ENCODE data around the gene AP2B1.
"Not testable (repeated sequence)": the region's sequence is repeated elsewhere in the genome, so short reads cannot be mapped to it uniquely, and the experiment has no call there.

AP2B1 gene

DNA sequence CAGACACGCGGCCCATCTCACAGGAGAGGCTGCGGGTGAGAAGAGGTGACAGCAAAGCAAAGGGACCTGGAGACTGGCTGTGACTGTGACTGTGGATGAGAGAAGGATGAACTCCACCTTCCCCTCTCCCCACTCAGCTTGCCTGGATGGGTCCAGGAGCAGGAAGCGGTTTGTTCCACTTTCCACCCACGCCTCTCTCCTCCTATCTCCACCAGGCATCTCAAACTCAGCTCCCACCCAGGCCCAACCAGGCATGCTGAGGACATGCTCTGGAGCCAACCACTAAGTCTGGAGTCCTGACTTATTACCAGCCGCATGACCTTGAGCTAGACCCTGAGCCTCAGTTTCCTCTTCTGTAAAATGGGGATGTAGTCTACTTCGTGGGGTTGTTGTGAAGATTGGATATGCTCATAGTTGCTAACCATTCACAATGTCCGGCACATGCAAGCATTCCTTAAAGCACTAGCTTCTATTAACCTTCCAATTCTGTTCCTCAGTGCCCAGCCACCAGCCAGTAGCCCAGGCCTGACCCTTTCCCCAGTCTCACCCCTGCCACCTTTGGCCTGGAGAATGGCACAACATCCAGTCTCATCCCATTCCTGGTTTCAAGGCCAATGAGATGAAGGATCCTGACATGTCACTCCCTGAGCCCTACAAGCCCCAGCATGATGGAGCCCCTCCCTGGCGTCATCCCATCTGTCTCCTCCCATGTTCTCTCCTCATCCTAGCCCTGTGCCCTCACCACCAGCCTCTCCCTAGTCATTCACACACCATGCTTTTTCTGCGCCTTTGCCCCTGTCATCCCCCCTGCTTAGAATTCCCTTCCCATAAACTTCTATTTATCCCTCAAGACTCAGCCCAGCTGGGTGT, 163.6 kb downstream of the AP2B1 start:
- no peak for DNase-seq

DNA sequence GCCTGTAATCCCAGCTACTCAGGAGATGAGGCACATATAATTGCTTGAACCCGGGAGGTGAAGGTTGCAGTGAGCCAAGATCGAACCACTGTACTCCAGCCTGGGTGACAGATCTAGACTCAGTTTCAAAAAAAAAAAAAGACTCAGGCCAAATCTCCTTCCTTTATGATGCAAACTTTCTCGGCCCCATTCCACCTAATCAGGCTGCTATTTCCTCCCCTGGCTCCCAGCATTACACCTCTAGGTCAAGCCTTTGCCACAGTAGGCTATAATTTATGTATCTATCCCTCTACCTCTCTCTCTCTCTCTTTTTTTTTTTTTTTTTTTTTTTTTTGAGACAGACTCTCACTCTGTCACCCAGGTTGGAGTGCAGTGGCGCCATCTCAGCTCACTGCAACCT, 164.4 kb downstream of the AP2B1 start:
- not testable (repeated sequence) for DNase-seq

DNA sequence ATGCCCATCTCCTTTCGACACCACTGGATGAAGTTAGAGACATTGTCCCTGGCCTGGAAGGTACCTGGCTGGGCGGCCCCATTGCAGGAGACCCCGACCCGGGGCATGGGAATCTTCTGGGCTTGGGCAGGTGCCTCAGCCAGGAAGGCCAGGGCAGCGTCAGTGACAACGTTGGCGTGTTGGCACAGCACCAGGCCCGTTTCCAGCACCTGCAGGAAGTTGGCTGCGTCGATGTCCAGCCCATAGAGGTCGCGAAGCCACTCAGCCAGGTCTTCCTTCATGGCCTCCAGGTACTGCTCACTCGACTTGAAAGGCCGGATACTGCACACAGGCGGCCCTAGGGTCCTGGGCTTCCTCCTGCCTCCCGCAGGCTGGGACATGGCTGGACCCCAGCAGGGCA, 165.3 kb downstream of the AP2B1 start:
- DNase-seq, result no peak

DNA sequence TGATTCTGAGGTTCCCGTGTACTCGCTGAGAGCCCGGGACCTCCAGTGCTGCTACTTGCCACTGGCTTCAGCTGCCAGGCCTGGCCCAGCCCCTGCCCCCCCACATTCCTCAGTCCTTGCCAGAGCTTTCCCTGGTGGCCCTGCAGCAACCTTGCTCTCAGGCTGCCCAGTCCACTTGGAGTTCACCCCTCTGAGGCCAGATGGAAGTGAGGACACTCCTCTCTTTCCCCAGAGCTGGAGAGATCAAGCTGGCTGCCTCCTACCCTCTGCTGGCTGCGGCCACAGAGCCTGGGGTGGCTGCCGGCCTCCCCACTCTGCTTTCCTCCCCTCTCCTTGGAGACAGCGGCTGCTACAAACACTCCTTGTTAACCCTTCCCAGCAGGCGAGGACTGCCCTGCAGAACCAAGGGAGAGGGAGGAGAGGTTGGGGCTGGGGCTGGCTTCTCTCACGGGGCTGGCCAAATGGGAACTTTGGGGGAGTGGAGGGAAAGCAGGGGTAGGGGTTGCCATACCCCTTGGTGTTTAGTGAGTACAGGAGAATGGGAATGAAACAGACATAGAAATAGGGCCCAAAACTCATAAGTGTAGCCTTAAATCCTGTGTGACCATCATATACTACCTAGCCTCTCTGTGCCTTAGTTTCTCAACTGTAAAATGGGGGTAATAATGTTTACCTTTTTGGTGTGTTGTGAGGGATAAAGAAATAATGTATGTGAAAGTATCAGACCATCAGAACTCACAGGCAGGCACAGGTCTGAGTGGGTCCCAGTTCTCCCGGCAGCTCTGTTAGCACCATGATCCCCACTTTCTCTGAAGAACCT, 166.0 kb downstream of the AP2B1 start, which contains the start of gene GAS2L2:
Gene GAS2L2 (minus strand): TSS at position 295 of the 820 bp plus-strand sequence. CDS start 389 bp downstream, outside the sequence.
- no peak for DNase-seq

DNA sequence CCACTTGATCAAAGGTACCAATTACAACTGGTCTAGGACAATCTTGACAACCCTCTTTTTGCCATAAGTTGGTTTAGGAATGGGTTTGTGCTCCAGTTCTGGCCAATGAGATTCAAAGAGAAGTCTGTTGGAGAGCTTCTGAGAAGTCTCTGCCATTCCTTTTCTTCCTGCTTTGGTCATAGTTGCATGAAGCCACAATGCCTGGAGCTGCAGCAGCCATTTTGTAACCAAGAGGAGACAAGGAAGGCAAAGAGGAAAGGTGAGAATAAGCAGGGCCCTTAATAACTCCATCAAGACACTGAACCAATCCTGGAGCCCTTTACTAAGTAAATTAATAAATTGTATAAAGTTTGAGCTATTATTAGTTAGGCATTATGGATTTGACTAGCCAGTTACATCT, 170.1 kb downstream of the AP2B1 start:
- DNase-seq, result no peak

DNA sequence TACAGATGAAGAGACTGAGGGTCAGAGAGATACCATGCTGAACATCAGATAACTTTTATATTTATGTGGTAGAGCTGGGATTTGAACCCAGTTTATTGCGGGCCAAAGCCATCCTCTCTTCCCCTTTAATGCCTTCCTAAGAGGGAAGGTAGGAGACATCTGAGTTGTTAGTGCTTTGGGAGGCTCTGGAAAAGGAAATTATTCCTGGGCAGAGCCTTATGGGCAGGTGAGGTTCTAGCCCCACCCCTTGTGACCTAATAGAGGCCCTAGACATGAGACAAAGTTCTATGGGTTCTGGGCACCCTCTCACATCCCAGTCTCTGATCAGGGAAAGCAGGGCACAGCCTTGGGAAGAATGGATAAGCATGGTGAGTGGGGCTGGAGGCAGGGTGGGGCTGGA, 173.5 kb downstream of the AP2B1 start, which contains the start of gene C17orf50:
Gene C17orf50 (plus strand): TSS at position 301 of the 400 bp plus-strand sequence. CDS start 55 bp downstream, at position 356.
- no peak for DNase-seq

DNA sequence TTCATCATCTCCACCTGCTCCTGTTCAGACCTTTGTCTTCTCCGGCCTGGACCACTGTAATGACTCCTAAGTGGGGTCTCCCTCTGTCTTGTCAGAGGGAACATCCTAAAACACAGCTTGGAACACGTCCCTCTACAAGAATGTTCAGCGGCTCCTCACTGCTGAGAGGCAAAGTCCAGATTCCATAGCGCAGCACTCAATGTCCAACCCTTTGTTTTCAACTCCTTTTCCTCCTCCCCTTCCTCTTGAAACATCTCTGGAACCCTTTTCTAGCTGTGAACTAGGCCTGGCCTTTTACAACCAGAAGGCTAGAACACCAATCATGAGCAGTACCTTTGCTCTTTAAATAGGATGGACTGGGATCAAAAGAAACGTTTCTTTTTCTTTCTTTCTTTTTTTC, 174.5 kb downstream of the AP2B1 start:
- no peak for DNase-seq

DNA sequence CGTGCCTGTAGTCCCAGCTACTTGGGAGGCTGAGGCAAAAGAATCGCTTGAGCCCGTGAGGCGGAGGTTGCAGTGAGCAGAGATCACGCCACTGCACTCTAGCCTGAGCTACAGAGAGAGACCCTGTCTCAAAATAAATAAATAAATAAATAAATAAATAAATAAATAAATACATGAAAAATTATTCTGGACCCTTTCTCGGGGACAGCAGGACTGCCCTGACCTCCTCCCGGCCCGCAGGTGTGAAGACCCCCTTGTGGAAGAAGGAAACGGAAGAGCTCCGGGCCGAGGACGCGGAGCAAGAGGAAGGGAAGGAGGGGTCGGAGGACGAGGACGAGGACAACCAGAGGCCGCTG, 176.6 kb downstream of the AP2B1 start:
- DNase-seq, result no peak

DNA sequence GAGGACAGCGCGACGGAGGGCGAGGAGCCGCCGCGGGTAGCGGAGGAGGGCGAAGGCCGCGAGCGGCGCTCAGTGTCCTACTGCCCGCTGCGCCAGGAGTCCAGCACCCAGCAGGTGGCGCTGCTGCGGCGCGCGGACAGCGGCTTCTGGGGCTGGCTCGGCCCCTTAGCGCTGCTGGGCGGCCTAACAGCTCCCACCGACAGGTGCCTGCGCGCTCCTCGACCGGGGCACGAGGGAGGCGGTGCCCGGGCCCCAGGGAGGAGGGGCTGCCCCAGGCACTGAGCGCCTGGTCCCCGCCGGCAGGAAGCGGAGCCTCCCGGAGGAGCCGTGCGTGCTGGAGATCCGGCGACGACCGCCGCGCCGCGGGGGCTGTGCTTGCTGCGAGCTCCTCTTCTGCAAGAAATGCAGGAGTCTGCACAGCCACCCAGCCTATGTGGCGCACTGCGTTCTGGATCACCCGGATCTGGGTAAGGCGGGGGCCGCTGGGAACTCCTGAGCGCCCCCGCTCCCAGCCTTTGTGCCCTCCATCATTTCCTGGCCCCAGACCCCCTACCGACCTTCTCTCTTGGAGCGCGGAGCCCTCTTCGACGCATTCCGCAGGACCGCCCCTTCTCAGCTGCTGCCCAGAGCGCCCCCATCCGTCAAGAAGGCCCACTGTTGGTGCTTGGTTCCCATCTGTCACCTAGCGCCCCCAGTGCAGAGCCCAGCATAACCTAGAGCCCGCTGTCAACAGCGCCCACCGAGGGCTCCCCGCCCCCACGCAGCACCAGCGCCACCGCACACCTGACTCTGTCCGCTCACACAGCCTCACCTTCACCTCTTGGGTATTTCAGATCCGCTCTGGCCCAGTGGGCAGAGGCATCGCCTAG, 177.2 kb downstream of the AP2B1 start:
- peak; percentile 74 for DNase-seq

DNA sequence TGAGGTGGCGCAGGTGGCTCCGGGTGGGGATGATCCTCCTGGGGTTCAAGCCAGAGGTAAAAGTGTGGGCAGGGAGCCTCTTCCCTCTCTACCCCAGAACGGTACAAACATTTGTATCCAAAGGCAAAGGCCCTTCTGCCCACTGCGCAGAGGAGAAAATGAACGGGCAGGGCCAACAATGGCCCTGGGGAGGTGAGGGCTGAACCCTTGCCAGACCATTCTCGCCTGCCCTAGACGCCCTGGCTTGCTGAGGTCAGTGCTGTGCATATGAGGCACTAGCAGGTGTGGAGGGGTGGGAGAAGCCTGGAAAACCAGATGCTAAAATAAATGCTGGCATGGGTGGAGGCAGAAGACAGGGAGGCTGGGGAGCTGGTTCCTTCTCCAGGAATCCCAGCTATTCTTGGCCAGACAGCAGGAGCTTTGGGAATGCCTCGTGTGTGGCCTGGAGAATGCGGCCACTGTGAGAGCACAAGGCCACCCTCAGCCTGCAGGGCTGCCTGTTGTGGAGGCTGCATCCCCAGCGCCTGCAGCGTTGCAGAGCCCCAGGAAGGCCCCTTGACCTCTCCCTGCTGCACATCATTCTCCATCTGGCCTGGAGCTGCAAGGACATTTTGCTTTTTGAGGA, 178.1 kb downstream of the AP2B1 start:
- DNase-seq, result no peak

DNA sequence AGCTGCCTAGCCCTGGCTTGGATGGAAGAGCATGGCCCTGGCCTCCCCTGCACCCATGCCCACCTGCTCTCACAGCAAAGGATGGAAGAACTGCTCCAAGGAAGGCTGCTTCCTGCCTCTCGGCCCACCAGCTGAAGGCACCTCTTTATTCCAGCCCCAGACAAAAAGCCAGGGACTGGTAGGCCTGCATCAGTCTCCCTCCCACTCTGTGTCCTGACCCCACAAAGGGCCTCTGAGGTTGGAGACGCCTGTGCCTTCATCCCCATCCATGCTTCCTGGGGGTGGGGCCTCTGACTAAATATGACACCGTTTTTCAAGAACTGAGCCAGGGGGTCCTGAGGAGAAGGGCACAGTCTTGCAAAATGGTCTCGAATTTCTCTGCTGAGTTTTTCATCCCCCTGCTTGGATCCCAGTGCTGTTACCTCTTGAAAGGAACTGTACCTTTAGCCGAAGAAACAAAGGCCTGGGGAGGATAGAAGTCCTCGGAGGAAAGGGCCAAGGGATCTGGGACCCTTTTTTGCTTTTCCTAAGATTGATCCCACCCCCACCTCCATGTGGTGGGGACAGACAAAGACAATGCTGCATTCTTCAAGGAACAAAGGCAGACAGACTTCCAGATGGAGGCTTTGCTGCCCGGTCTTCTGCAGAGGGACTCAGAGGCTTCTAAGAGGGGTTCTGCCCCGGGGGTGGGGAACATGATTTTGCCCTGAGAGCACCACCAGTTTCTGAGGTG, 178.8 kb downstream of the AP2B1 start:
- DNase-seq, result no peak

DNA sequence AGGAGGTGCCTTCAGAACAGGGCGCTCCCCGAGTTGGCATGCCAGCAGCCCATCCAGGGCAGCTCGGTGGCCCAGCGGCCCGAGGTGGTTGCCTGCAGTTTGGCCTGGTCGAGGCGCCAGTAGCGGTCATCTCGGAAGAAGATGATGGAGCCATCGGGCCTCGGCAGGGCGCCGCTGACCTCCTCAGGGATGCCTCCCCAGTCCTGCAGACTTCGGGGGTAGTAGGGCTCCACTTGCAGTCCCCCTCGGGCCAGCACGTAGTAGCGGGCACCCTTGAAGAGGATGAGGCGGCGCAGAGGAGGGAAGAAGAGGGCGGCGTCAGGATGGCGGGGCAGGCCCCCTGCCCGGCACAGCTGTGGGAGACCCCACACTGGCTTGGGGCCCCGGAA, 179.4 kb downstream of the AP2B1 start:
- no peak for DNase-seq

DNA sequence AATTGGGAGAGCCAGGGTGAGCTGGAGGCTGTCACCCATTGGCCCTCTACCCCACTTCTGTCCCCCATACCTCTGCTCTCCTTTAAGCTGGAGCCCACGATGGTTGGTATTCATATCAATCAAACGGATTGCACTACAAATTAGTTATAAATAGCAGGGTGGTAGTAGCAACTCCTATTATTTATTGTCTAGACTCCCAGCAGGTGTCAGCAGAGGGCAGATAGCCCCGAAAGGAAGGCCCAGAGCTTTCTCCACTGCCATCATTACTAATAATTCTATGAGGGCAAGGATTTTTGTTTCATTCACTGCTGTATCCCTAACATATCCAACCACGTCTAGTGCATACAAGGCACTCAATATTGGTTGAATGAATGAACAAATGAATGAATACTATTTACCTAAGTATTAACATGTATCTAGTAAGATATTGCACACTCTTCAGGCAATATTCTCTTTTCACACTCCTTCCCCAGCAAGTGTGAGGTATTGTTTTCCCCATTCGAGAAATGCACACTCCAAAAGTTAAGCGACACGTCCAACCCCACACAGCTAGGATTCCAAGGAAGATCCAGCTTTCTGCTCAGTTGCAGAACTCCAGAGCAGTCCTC, 179.9 kb downstream of the AP2B1 start:
- DNase-seq, result no peak

DNA sequence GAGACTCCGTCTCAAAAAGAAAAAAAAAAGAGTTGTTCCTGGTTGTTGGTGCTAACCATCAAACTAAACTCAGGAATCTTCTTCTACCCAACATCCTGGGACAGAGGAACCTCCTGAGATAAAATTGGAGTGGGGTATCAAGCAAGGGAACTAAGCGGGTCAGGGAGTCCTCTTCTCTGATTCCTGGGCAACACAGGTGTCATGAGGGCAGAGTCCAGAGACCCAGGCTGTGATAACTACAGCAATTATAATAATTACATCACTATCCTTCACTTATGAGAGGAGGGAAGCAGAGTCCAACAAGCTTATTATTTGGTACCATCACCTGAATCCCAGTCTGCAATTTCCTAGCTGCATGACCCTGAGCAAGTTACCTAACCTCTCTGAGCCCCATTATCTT, 181.7 kb downstream of the AP2B1 start:
- no peak for DNase-seq

DNA sequence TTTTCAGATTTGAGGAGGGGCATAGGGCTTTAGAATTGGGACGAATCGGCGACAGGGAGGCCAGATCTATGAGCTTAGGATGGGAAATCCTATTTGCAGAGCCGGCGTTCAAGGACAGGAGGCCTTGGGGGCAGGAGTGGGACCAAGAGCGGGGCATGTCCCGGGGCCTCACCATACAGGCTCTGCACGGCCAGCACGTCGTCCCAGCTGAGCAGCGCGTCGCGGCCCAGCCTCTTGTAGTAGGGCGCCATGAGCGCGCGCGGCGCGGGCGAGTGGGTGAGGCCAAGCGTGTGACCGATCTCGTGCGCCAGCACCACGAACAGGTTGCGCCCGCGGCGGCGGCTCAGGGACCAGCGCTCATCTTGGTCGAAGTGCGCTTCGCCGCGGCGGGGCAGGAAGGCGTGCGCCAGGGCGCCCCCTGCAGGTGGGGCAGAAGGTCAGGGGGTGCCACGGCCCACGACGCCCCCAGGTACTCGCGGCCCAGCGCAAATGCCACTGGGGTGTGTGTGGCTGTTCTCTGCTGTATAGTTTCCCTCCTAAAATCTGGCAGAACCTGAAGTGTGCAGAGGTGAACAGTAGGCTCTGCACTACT, 182.9 kb downstream of the AP2B1 start:
- DNase-seq, result no peak

DNA sequence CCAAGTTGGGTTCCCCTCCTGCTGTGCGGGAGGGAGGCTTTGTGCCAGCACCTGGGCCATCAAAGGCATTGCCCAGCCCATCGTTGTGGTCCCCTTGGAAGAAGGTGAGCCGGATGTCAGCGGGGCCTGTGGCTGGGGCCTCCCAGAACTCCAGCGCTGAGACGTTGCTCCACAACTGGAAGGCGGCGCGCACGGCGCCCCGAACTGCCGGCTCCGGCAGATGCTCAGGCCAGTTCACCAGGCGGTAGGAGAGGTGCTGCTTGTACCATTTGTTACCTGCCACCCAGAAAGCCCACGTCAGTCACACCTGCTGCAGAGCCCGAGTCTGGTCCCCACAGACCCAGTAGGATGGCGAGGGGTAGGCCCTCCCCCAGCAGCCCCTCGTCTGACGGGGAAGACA, 186.0 kb downstream of the AP2B1 start:
- DNase-seq, result no peak

DNA sequence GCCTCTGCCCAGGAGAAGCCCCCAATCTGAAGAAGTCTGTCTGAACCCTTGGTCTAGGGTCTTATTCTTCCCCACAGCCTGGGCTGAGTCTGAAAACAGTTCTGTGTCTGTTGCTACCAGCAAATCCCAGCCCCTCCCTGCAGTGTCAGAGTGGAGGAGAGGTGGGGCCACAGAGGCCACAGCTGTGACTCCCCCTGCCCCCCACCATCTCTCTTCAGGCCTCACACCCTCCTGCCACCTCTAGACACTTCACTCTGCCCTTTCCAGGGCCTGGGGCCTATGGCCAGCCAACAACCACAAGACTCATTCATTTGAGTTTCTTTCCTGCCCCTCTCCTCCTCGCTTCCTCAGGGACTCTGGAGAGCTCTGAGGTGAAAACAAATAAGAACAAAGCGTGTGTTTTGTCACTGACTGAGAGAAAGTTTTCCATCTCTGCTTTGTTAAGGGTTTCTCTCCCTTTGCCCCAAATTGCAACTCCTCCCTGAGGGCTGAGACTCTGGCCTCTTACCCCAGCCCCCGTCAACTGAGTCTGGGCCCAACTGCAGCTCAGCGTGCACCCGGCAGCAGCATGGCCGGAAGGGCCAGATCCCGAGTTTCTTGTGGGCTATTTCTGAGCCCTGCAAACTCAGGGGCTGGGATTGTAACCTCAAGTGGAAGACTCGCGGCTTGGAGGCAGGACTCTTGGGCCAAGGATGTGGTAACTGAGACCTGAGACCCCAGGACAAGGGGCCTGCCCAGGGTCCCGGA, 186.7 kb downstream of the AP2B1 start:
- no peak for DNase-seq

DNA sequence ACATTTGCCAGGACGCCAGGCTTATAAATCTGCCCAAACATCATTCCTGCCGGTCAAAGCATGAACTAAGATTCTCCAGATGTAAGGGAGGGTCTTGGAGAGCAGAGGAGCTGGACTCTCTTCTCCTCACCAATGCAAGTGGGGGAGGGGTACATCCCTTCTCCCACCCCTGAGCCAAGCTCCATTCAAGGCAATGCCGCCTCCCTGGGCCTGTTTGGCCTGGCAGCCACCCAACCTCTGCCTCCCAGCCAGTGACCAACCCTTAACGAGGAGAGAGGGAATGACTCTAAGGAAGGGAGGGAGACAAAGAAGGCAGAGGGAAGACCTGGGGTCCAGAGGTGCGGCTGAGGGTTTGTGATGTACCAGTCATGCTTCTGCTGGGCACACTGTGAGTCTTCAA, 187.4 kb downstream of the AP2B1 start:
- DNase-seq, result no peak

DNA sequence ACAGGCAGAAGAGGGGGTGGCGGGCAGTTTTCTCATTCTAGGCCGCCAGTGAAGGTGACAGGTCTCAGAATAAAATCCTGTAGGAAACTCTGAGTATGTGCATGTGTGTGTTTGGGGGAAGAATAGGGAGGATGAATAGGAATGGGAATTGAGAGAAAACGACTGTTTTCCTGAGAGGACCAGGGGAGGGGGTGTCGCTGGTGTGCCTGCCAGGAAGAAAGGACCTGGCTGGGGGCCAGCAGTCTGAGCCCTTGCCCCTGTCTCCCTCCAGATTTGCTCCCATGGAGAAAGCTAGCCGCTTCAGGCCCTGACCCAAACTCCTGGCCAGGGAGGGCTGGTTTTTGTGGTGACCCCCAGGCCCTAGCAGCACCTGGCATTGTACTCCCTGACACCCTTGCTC, 187.9 kb downstream of the AP2B1 start:
- no peak for DNase-seq

DNA sequence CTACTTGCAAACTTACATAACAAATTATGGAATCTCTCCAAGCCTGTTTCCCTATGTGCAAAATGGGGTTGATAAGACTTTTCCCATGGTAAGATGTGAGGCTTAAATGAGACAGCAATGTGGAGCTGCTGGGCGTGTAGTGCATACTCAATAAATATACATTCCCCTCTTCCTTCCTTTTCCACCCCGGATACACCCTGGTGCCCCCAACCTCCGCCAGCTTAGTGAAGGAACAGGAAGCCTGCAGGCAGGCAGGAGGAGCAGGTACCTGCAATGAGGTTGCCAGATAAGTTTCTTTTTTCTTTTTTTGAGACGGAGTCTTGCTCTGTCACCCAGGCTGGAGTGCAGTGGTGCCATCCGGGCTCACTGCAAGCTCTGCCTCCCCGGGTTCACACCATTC, 188.5 kb downstream of the AP2B1 start:
- DNase-seq, result no peak
